D721Med (cell line): ENCODE results near the gene UNC5C.
A peak's percentile ranks its signal among the peaks of the same experiment; 100 is the strongest.

ENCODE experiments used
- DNase-seq: peaks from one replicate; pipeline ENCODE4 v3.0.0; 2011; ENCODE audit warnings: low spot score; ENCODE audit not compliant: insufficient read length
- FAIRE-seq: peaks from 2 replicates; lab custom pipeline; 2011; peaks lifted over from hg19 to GRCh38; lab: Jason Lieb, UNC
- TF ChIP-seq, protein P1 (sequence below): IDR thresholded peaks from 2 replicates; pipeline ENCODE4 v1.5.1; 2012; ENCODE audit warnings: mild to moderate bottlenecking, control low read depth; ENCODE audit not compliant: insufficient read depth; ENCODE audit errors: missing control alignments

The UNC5C gene

DNA sequence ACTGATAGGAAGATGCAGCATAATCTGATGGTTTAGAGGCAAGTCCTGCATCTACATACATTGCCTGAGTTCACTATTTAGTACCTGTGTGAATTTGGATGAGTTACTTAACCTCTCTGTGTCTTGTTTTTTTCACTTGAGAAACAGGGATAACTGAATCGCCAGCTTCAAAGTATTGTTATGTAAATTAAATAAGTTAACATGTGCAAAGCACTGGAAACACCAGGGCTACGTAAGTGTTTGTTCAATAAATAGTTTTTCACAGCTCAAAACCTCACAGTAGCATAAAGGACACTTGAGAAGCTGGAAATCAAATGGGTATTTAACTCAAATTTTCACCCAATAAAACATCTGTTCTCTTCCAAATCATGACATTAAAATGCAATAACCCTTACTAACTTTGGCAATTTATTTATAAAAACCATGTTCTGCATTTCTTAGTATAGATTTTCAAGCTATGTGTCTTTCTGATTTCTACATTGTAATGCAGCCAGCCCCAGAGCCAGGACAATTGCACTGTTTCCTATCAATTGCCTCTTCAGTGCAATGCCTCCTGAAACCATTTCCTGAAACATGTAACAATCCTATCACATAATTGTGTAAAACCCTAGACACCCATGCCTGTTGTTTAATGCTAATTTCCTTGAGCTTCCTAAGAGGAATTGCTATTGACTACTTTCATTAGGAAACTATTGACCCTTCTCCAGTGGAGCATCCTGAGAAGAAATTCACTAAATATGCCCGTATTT is 177.1 kb downstream of the UNC5C start:
- TF ChIP-seq, protein P1, sequence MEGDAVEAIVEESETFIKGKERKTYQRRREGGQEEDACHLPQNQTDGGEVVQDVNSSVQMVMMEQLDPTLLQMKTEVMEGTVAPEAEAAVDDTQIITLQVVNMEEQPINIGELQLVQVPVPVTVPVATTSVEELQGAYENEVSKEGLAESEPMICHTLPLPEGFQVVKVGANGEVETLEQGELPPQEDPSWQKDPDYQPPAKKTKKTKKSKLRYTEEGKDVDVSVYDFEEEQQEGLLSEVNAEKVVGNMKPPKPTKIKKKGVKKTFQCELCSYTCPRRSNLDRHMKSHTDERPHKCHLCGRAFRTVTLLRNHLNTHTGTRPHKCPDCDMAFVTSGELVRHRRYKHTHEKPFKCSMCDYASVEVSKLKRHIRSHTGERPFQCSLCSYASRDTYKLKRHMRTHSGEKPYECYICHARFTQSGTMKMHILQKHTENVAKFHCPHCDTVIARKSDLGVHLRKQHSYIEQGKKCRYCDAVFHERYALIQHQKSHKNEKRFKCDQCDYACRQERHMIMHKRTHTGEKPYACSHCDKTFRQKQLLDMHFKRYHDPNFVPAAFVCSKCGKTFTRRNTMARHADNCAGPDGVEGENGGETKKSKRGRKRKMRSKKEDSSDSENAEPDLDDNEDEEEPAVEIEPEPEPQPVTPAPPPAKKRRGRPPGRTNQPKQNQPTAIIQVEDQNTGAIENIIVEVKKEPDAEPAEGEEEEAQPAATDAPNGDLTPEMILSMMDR = no peak
- FAIRE-seq = no peak
- no peak for DNase-seq

DNA sequence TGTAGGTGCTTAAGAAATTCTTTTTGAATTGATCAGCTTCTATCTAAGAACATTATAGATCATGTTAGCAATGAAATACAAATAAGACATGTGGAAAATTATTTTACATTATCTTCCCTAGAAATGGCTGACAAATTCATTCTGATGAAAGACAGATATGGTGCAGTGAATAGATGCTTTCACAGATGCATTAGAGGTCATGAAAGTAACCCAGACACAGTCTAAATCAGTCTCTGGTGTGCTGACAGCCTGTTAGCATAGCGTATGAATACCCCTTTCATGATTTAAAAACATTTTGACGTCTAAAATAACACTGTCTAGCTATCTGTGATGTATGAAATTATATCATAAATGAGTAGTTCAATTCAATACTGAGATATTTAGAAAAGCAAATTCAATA is 180.9 kb downstream of the UNC5C start:
- TF ChIP-seq, protein P1 = no peak
- FAIRE-seq (no peak), DNase-seq (no peak)

DNA sequence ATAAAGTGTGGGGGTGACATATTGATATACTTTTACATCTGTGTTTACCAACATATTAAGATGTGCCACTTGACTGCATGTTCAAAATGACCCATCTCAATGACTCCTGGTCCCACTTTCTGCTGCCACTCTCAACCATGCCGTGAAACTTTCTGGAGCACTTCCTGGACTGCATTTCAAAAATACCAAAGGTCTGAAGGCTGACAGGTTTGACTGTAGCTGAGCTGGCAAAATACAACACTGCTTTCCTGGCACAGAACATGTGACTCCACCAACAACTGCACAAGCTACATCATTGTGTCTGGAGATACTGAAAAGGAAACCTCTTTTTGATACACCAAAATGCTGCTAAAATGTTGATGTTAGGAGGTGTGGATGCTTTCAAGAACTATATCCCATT is 184.8 kb downstream of the UNC5C start:
- TF ChIP-seq, protein P1 = no peak
- no peak for FAIRE-seq
- no peak for DNase-seq

DNA sequence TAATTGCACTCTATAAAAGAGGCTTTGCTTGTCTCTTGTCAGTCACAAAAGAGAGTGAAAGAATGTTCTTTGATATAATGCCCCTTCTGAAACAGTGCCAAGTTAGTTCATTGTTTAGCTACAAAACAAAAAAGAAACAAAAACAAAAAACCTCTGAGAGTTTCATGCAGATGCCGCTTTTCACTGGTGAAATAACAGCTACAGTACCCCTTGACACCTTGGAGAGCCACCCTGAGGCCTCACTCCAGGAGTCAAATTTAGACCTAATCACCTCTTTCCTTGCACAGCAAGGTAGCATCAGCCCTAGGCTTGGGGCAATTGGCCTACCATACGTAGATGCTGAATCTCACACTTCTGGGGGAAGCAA is 185.2 kb downstream of the UNC5C start:
- DNase-seq (no peak), FAIRE-seq (no peak)
- TF ChIP-seq, protein P1 = no peak

DNA sequence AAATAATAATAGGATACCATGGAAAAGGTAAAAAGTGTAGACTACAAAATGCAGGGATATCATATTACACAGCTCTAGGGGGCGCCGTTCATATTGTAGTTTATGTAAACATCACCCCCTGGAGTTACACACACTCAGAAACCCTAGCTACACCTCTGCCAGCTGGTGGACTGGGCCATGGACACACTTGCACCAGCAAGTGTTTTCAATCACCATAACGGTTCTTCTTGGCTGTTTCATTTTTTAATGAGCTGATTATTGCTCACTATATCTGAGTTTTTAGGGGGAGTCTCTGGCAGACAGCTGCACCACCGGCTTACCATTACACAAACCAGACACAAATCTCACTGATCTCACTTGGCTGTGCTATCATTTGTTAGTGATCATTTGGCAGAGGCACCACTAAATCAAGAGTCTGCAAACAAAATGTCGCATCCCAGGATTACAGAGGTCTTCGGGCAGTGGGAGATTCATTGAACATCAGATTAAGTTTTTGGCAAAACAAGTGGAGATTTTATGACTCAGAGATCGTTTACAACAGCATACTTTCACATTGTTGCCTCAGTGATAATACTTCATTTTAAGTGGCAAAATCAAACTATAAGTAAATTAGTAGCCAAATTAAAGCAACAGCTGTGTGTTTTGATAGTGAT is 185.7 kb downstream of the UNC5C start:
- peak; percentile 55 for FAIRE-seq
- TF ChIP-seq, protein P1 = peak; percentile 61
- no peak for DNase-seq

DNA sequence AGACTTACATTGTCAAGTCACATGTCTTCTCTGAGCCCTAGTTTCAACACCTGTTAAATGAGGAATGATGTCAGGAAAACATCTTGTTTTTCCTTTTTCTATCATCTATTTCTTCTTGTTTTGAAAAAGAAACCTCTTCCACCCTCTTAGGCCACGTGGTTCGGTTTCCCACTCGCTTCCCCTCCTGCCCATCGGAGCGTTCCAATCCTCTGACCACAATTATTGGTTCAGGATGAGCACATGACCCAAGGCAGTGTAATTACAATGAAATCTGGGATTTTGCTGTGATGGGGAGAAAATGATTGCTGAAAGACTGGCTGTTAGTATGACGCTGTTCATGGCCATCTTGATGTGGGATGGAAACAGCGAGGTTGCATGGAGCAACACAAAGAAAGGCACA is 186.7 kb downstream of the UNC5C start:
- DNase-seq = no peak
- TF ChIP-seq, protein P1 = no peak
- no peak for FAIRE-seq

DNA sequence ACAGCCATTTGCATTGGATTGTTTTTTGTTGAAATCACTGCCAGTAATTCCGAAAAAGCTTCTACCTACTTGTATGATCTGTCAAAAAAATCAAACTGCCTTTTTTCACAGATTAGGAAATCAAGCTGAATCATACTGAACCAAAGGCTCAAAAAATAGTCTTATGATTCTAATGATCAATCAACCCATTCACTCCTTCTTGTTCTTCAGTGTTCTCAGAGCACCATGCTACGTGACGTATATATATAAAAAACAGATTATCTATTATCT is 187.1 kb downstream of the UNC5C start:
- TF ChIP-seq, protein P1 = no peak
- FAIRE-seq (no peak), DNase-seq (no peak)
